ENCODE measurements around the gene ZNF556.

Gene ZNF556

DNA sequence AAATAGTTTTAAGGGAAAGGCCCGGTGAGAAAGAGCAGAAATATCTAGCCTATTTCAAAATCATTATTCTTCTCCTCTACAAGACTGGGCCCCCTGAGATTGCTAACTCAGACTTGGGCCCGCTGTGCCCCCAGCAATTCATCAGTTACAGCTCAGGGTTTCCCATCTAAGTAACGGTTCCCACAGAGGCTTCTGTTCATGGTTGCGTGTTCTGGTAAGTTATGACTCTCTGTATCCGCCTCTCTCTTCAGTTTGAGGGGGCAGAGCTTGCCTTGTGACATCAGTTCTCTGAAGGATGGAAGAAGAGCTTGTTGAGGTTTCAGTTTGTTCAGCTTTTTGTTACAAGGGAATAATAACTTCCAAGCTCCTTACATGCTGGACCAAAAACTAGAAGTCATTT, 45.2 kb downstream of the ZNF556 start:
- DNase-seq, result no peak

GRCh38 chr19:2917275-2918184, 50.4 kb downstream of the ZNF556 start:
- DNase-seq, result no peak

DNA sequence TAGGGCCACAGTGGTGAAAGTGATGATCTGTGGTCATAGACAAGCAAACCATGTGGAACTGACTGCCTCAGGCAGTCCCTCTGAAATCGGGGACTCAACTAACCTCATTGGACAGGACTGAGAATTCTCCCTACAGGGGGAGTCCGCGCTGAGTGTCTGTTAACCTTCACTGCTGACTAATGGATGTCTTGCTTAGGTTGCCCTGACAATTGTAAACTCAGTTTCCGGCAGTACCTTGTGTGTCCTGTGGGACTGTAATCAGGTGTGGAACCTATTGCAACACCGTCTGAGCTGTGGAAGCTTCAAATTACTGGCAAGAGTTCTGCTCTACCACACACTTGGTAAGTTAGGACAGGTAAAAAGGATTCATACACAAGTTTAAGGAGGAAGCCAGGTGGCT, 55.9 kb downstream of the ZNF556 start:
- DNase-seq, result no peak

GRCh38 chr19:2923510-2923909, 56.4 kb downstream of the ZNF556 start:
- no peak for DNase-seq

- DNase-seq, result no peak
Observed at GRCh38 chr19:2926341-2927031, 59.4 kb downstream of the ZNF556 start.

DNA sequence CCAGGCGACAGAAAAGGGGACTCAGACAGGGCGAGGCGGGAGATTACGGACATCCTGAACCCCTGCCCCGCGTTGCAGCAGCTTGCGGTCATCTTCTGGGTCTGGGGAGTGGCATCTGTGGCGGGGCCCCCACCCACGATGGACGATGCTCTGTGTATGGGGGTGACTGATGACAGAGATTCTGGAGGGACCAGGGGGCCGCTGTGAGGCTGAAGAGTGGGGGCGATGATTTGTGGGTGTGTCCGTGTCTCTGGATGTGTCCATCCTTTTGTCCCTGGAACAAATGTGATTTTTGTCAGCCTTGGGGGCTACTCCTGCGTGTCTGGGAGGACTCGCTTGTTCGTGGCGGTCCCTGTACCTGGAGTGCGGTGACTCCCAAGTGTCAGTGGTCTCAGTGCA, 59.9 kb downstream of the ZNF556 start:
- DNase-seq, result no peak
